ENCODE results near the gene KSR1. TPM values are rescaled to one million over a fixed set of nuclear protein-coding genes. Genes with fewer than 3 reads are reported as not detected.

KSR1 gene
- total and polyA plus RNA-seq, 9 of the 15 experiments (the other 6 are each of a cell fraction or from before 2014, with no cell fraction given), result 1.4 to 51.7 (median 18.4) TPM

DNA sequence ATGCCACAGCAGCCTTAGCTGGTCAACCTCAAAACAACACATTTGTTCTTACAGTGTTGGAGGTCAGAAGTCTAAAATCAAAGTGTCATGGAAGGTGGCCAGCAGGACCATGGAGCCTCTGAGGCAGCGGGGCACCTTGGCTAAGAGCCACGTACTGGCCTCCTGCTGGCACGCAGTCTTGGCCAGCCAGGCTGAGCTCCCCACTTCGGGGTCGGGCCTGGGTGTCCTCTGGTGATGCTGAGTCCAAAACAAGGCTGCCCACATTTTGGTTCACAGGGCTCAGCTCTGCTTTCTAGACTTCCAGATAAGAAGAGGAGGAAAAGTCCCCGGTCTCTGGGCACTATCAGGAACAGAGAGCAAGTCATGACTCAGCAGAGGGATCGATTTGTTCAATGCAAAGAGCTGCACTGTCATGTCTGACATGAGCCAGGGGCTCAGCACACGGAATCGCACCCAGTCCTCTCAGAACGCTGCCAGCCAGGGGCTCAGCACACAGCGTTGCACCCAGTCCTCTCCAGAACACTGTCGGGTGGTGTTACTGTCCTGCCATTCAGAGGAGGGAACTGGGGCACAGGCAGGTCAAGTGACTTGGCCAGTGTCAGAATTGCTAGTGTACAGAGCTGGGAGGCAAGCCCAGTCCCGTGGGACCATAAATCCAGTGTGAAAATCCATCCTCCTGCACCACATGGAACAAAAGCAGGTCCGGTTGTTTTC lies 177.2 kb downstream of the KSR1 start (continued):
- TF ChIP-seq ZBTB40 (IDR thresholded peaks at IDR 0.05) (no peak), ZBTB40 (CRISPR knock-in tag; IDR thresholded peaks at IDR 0.05) (no peak), MAFG (tag; conservative IDR thresholded peaks at IDR 0.05) (peak; percentile 87), ZKSCAN8 (CRISPR knock-in tag; IDR thresholded peaks at IDR 0.05) (0 out of 2 replicates have a peak, but pooled peaks have one; percentile 46), ZNF77 (CRISPR knock-in tag; IDR thresholded peaks at IDR 0.05) (no peak), TOE1 (IDR thresholded peaks at IDR 0.05; ENCODE audit: borderline replicate concordance) (no peak), TOE1 (CRISPR knock-in tag; IDR thresholded peaks at IDR 0.05; ENCODE audit: borderline replicate concordance, low read depth) (no peak), SIN3A (IDR thresholded peaks at IDR 0.05; ENCODE audit: borderline replicate concordance in 2 of 2, control insufficient read depth in 1 of 2, low read depth in 2 of 2, low read length in 2 of 2) (no peak), SIN3B (IDR thresholded peaks at IDR 0.05; ENCODE audit: low read depth) (no peak), CBFA2T2 (conservative IDR thresholded peaks at IDR 0.05) (no peak), DPF2 (IDR thresholded peaks at IDR 0.05) (peak; percentile 54), PML (IDR thresholded peaks at IDR 0.05; ENCODE audit: low read length) (no peak), HOXB6 (CRISPR knock-in tag; IDR thresholded peaks at IDR 0.05; ENCODE audit: borderline replicate concordance) (no peak), EP300 (IDR thresholded peaks at IDR 0.05; ENCODE audit: low read length) (peak; percentile 22; the same call in 1 of the 2 replicates), ZBTB43 (CRISPR knock-in tag; IDR thresholded peaks at IDR 0.05) (no peak), SMAD4 (CRISPR knock-in tag; conservative IDR thresholded peaks at IDR 0.05) (peak; percentile 34; the same call in 1 of the 2 replicates)
- TF ChIP-seq, protein P1, sequence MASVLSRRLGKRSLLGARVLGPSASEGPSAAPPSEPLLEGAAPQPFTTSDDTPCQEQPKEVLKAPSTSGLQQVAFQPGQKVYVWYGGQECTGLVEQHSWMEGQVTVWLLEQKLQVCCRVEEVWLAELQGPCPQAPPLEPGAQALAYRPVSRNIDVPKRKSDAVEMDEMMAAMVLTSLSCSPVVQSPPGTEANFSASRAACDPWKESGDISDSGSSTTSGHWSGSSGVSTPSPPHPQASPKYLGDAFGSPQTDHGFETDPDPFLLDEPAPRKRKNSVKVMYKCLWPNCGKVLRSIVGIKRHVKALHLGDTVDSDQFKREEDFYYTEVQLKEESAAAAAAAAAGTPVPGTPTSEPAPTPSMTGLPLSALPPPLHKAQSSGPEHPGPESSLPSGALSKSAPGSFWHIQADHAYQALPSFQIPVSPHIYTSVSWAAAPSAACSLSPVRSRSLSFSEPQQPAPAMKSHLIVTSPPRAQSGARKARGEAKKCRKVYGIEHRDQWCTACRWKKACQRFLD (CRISPR knock-in tag; IDR thresholded peaks at IDR 0.05), result peak; percentile 74
